COLO668 (cell line): ENCODE results near the gene ASTL.

Source experiments
- DNase-seq: peaks from one replicate; lab custom pipeline; 2025; ENCODE audit not compliant: unreplicated experiment; lab: John Stamatoyannopoulos, UW

The ASTL gene

GRCh38 chr2:96102596-96103186 lies 35.6 kb downstream of the ASTL start:
- DNase-seq = no peak

GRCh38 chr2:96100893-96101304 lies 37.4 kb downstream of the ASTL start:
- DNase-seq = no peak

DNA sequence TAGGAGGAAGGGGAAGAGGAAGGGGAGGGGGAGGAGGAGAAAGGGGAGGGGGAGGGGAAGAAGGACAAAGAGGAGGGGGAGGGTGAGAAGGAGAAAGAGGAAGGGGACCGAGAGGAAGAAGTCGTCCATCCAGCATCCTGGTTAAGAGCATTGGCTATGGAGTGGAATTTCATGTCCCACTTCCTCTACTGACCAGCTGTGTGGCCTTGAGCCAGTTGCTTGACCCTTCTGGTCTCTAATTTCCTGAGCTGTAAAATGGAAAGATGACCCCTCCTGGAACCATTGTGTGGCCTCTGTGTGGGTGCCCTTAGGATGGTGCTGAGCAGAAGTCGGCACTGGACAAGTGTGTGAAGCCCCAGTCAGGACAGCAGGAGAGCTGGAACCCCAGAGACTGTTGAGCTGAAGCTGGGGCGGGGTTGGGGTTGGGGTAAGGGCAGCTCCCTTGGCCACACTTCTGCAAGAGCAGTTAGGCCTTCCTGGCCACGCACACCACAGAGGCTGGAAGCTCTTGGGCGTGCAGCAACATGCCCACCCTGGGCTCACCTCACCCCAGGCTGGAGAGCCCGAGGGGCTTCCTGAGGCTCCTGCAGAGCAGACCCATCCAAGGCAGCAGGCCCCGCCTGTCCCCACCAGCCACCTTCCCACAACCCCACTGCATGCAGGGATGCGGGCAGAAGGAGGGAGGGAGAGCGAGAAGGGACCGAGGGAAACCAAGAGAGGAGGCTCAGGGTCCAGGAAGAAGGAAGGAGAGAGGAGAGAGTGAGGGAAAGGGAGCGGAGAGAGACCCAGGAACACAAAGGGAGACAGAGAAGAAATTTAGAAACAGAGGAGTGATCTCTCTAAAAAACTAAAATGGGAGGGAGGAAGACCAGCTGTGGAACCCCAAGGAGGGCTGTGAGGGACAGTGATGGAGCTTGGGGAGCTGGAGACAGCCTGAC lies 38.2 kb downstream of the ASTL start:
- DNase-seq = no peak

DNA sequence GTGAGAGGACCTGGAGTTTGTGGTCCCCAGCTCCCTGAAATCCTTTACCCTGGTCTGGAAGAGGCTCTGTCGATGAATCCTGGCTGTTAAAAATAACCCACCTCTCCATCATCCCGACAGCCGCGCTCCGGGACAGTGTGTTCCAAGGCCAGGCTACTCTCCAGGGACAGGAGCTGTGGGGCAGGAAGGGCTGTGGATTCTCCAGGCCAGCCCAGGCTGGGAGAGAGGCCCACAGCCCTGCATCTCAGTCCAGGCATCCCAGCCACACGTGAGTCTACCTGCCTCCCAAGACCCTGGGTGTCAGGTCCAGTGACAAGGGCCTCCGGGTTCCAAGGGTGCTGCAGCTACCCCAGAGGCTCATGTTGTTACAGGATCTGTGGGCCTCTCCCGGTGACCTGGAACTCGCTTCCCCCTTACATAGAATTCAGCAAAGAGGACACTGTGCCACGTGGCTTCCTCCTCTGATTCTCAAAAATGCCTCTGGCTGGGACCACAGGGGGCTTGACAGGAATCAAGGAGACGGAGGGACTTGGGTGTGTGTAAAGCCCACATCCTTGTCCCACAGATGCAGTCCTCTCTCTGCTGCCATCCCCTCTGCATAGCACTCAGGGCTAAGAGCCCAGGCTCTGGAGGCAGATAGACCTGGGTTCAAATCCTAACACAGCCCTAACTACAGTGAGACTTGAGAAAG lies 39.3 kb downstream of the ASTL start:
- no peak for DNase-seq

DNA sequence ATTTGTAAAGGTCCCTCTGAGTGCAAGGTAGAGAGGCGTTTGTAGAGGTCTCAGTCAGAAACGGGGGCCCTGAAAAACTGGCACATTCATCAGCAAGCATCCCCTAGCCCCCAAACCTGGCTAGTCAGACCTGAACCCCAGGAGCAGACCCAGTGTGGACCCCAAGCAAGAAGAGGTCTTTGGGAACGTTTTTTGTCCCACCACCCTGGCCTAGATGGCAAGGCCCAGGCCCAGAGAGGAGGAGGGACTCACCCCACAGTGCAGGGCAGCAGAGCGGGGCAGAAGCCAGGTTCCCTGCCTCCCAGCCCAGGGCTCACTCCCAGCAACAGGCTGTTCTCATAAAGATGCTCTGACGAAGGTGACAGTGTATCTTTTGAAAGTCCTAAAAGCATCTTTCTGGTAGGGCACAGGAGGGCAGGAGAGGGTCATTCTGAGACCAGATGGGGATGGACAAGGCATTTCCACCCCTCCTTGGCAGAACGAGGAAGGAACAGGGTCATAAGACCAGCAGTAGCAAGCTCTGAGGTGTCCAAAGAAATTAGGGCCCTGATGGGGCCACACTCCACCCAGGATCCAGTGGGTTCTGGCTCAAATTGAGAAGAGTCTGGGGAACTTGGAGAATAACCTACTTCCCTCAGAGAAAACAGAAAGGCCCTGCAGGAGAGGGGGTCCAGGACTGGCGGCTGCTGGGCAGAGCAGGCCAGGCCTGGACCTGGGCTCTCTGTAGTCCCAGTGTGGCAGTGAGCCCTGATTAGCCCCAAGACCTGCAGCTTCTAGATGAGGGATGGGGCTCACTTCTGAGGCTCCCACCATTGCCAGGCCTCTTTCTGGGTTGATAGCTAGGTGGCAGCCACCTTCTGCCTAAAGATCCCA lies 40.1 kb downstream of the ASTL start:
- no peak for DNase-seq

GRCh38 chr2:96097441-96097840 lies 40.9 kb downstream of the ASTL start:
- DNase-seq = no peak

DNA sequence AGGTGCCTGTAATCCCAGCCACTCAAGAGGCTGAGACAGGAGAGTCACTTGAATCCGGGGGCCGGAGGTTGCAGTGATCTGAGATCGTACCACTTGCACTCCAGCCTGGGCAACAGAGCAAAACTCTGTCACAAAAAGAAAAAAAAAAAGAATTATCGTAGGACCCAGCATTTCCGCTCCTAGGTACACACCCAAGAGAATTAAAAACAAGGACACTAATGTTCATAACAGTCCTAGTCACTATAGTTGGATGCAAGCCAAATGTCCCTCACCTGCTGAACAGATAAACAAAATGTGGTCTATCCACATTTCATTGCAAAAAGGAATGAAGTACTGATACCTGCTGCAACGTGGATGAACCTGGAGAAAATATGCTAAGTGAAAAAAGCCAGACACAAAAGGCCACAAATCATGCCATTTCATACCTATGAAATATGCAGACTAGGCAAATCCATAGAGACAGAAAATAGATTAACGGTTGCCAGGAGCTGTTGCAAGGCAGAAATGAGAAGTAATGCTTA lies 43.1 kb downstream of the ASTL start:
- peak; percentile 49 for DNase-seq

GRCh38 chr2:96093528-96093927 lies 44.8 kb downstream of the ASTL start:
- DNase-seq = no peak

DNA sequence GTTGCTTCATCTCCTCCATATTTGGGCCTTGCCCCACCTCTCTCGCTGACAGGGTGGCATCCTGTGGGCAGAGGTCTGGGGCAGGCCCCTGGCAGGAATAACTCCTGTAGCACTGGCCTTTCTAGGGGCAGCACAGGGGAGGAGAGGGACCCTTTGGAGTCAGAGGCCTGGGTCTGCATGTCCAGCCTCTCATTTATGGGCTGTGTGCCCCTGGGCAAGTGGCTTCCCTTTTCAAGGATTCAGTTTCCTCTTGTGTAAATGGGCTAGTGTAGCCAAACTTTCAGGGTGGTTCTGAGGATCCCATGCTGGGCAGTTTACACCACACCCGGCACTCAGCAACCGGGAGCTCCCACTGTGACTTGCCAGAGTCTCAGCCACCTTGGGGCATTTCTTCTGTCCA lies 45.4 kb downstream of the ASTL start:
- DNase-seq = no peak

GRCh38 chr2:96092573-96092877 lies 45.8 kb downstream of the ASTL start:
- no peak for DNase-seq

DNA sequence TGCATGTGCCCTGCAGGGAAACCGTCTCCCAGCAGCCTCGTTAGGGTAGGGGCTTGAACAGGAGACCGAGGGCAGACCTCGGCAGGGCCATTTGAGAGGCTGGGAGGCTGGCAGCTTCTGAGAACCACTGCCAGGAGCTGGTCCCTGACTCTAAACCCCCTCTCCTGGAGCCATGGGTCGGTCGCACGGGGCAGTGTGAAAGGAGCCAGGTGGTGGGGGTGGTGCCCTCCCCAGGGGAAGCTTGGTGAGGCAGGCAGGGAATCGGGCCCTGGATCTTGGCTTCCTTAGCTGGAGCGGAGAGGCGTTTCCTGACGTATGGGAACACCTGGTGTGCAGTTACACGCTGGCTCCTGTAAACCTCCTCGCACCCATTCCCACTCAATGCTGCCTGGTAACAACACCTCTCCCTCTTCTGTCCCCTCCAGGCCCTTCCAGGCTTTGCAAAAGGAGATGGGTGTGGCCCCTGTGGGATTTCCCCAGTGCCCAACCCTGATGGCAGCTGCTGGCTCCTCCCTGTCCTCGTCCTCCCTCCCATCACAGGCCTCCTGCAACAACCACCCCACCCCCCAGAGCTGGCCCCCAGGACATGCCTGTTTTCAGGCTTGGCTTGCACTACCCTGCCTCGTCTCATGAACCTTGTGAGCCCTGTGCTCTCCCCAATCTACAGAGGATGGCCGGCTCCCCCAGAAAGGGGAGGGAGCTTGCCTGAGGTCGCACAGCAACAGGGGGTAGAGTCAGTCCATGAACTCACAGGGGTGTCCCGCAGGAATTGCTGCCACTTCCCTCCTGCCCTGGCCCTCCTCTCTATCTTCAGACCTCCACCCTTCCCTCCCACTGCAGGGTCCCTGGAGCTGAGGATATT lies 46.4 kb downstream of the ASTL start:
- peak; percentile 87 for DNase-seq

GRCh38 chr2:96091141-96091710 lies 47.1 kb downstream of the ASTL start:
- DNase-seq = peak; percentile 25

DNA sequence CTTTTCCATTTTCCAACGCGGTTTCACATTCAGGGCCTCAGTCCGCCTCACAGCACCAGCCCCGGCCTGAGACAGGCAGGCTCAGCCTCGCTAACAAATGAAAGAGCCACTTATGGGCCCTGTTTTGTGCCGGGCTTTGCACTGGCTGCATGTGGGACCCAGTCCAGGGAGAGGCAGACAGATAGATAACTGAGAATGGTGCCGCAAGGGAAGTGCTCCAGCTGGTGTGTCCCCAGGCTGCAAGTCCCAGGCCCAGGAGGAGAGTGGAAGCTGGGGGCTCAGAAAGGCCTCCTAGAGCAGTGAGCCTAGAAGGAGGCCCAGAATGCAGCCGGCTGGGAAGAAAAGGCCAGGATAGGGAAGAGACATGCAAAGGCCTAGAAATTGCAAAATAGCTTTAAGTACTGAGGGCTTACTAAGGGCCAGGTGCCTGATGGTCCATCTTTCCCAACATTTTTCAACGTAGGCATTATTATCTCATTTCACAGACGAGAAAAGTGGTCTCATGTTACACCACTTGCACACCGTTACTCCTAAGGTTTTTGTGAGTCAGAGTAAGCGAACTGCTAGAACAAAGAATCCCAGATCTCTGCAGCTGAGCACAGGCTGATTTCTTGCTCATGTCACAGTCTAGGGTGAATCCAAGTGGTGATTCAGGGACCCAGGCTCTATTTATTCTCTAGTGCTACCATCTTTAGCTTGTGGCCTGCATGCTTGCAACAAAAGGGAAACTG lies 47.9 kb downstream of the ASTL start:
- no peak for DNase-seq

DNA sequence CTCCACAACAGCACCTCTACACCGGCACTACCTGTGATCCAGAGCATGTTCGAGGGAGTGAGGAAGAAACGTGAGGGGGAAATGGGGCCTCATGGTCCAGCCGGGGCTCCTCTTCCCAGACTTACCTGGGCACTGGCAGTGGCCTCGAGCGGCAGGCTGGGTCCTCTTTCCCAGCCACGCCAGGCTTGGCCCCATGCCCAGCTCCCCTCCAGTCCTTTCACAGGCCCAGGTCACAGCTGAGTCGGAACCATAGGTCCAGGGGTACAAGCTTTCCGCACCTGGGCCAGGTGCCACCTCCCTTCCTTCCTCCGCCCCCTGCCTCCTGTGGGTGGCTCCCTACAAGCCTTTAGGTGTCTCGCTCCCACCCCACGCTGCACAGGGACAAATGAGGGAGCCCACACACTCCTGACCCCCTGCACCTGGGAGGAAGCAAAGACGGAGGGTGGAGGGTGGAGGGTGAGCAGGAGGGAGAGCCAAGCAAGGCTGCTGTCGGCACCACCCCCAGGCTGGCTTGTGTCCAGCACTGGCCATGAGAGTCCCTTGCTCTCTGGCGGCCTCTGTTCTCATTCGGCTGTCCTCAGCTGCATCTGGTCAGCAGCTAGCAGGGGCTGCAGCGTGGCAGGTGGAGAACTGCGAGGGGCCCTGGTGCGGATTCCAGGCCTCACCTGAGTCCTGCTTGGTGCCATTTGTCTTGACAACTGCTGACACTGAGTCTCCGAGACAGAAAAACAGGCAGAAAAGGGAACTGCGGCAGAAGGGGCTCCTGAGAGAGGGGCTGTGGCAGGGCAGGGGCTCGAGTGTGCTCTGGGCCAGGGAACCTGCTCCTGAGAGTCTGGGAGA lies 48.7 kb downstream of the ASTL start:
- DNase-seq = no peak

- no peak for DNase-seq
Measured at GRCh38 chr2:96088340-96089335, 49.7 kb downstream of the ASTL start.

DNA sequence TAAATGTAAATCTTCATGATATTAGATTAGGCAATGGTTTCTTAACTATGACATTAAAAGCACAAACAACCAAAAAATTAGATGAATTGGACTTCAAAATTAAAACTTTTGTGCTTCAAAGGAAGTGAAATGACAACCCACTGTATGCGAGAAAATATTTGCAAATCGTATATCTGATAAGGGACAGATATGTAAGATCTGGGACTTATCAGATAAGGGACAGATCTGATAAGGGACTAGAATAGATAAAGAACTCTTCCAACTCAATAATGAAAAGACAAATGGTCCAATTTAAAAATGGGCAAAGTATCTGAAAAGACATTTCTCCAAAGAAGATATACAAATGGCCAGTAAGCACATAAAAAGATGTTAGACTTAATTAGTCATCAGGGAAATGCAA lies 51.2 kb downstream of the ASTL start:
- DNase-seq = no peak
